Endodermal cell (in vitro differentiated cells): ENCODE results near the gene KCNIP4. TPM values are rescaled to one million over a fixed set of nuclear protein-coding genes. Genes with fewer than 3 reads are reported as not detected.
A peak's percentile ranks its signal among the peaks of the same experiment; 100 is the strongest.

Experiments used
- DNase-seq: peaks from one replicate; pipeline ENCODE4 v3.0.0-alpha.2; 2017
- H3K27ac ChIP-seq: 2 replicates; pipeline ENCODE4 v1.5.1; 2013; ENCODE audit warnings: mild to moderate bottlenecking, low read depth, low read length, moderate library complexity
- H3K27me3 ChIP-seq: 2 replicates; pipeline ENCODE4 v1.6.1; 2013; ENCODE audit warnings: mild to moderate bottlenecking, low read length, moderate library complexity; ENCODE audit not compliant: insufficient read depth, control insufficient read depth, poor library complexity, severe bottlenecking
- H3K36me3 ChIP-seq: 2 replicates; pipeline ENCODE4 v1.7.0; 2013; ENCODE audit warnings: mild to moderate bottlenecking, low read length, moderate library complexity; ENCODE audit not compliant: control insufficient read depth, insufficient read depth
- H3K4me1 ChIP-seq: one replicate; pipeline ENCODE4 v1.7.0; 2013; ENCODE audit warnings: low read length; ENCODE audit not compliant: control insufficient read depth, insufficient read depth
- H3K4me3 ChIP-seq: 2 replicates; pipeline ENCODE4 v1.5.1; 2013; ENCODE audit warnings: mild to moderate bottlenecking, low read length, moderate library complexity
- H3K9ac ChIP-seq: 2 replicates; pipeline ENCODE4 v1.6.1; 2013; ENCODE audit warnings: mild to moderate bottlenecking, low read length, moderate library complexity; ENCODE audit not compliant: poor library complexity, severe bottlenecking; ENCODE audit errors: extremely low read depth
- H3K9me3 ChIP-seq: 2 replicates; pipeline ENCODE4 v1.6.1; 2013; ENCODE audit warnings: mild to moderate bottlenecking, low read length, moderate library complexity; ENCODE audit not compliant: control insufficient read depth
- H3K27ac Mint-ChIP-seq: 2 replicates; pipeline ENCODE4 v1.8.0; 2020; ENCODE audit warnings: mixed read lengths
- H3K27me3 Mint-ChIP-seq: 2 replicates; pipeline ENCODE4 v1.8.0; 2021; ENCODE audit warnings: mild to moderate bottlenecking, mixed read lengths; ENCODE audit not compliant: insufficient read depth
- H3K36me3 Mint-ChIP-seq: 2 replicates; pipeline ENCODE4 v1.8.0; 2020; ENCODE audit warnings: low read depth, mixed read lengths
- H3K4me1 Mint-ChIP-seq: 2 replicates; pipeline ENCODE4 v1.8.0; 2020; ENCODE audit warnings: mixed read lengths
- H3K4me3 Mint-ChIP-seq: 2 replicates; pipeline ENCODE4 v1.8.0; 2020; ENCODE audit warnings: mild to moderate bottlenecking, moderate library complexity, mixed read lengths
- H3K9me3 Mint-ChIP-seq: 2 replicates; pipeline ENCODE4 v1.8.0; 2020; ENCODE audit warnings: mild to moderate bottlenecking, mixed read lengths
- WGBS, 2 experiments: methylation state at CpG; one replicate each; pipeline versions ENCODE4 v1.1.5 to v1.1.7; 2013; ENCODE audit warnings: missing lambda C conversion rate in 2 of 2, mixed read lengths in 1 of 2; ENCODE audit not compliant: insufficient coverage in 1 of 2, insufficient read length in 1 of 2; 5-methylcytosine and 5-hydroxymethylcytosine counted together
- total RNA-seq, 2 donors: library from RNA; stranded (reverse); fragmentation: NEBNext Ultra II Directional in 1 of 2; extraction: Animal tissue kit (Norgen Biotek cat#: 25700) in 1 of 2; gene quantifications; 2 replicates in 1 of 2; 3 replicates in 1 of 2; pipeline ENCODE4 v1.2.1, GENCODE V29; 2021
- TF ChIP-seq, protein P1 (sequence below): fragments of 200-600 bp; sonication (generic); conservative IDR thresholded peaks from 2 replicates; pipeline ENCODE4 v1.5.0; 2021; ENCODE audit warnings: antibody characterized with exemption, mild to moderate bottlenecking

KCNIP4 gene
- total RNA-seq, 2 donors from 2014 or later, result not detected

GRCh38 chr4:21271439-21272052, 677.0 kb downstream of the KCNIP4 start:
- no peaks in the 10 kb centered on the region for H3K4me1 Mint-ChIP-seq
- TF ChIP-seq, protein P1, sequence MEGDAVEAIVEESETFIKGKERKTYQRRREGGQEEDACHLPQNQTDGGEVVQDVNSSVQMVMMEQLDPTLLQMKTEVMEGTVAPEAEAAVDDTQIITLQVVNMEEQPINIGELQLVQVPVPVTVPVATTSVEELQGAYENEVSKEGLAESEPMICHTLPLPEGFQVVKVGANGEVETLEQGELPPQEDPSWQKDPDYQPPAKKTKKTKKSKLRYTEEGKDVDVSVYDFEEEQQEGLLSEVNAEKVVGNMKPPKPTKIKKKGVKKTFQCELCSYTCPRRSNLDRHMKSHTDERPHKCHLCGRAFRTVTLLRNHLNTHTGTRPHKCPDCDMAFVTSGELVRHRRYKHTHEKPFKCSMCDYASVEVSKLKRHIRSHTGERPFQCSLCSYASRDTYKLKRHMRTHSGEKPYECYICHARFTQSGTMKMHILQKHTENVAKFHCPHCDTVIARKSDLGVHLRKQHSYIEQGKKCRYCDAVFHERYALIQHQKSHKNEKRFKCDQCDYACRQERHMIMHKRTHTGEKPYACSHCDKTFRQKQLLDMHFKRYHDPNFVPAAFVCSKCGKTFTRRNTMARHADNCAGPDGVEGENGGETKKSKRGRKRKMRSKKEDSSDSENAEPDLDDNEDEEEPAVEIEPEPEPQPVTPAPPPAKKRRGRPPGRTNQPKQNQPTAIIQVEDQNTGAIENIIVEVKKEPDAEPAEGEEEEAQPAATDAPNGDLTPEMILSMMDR, result no peak
- Histone ChIP-seq H3K27ac (no peak overlapping the region), H3K4me3 (no peak overlapping the region), H3K36me3 (no peaks in the 10 kb centered on the region), H3K9me3 (no peaks in the 10 kb centered on the region), H3K27me3 (no peaks in the 10 kb centered on the region), H3K9ac (no peak overlapping the region), H3K4me1 (no peaks in the 10 kb centered on the region)
- no peak for DNase-seq
- peaks cover 6% of the 10 kb centered on the region for H3K27me3 Mint-ChIP-seq
- H3K9me3 Mint-ChIP-seq, result no peaks in the 10 kb centered on the region
- 96% methylated on average over 4 of the region's 4 CpGs for WGBS, 2 experiments
- H3K36me3 Mint-ChIP-seq, result no peaks in the 10 kb centered on the region
- no peak overlapping the region for H3K27ac Mint-ChIP-seq
- no peak overlapping the region for H3K4me3 Mint-ChIP-seq

GRCh38 chr4:21248331-21248730, 700.2 kb downstream of the KCNIP4 start:
- no peak overlapping the region for H3K9ac ChIP-seq
- TF ChIP-seq, protein P1, result no peak
- Mint-ChIP-seq H3K36me3 (no peaks in the 10 kb centered on the region), H3K27ac (no peak overlapping the region), H3K27me3 (no peaks in the 10 kb centered on the region), H3K4me1 (peaks cover 18% of the 10 kb centered on the region), H3K9me3 (peaks cover 2% of the 10 kb centered on the region), H3K4me3 (no peak overlapping the region)
- 92 to 93% methylated on average over 4 of the region's 4 CpGs for WGBS, 2 experiments
- H3K9me3 ChIP-seq, result no peaks in the 10 kb centered on the region
- H3K36me3 ChIP-seq, result no peaks in the 10 kb centered on the region
- no peak for DNase-seq
- no peaks in the 10 kb centered on the region for H3K27me3 ChIP-seq
- H3K27ac ChIP-seq, result no peak overlapping the region
- H3K4me3 ChIP-seq, result no peak overlapping the region
- H3K4me1 ChIP-seq, result peaks cover 8% of the 10 kb centered on the region

DNA sequence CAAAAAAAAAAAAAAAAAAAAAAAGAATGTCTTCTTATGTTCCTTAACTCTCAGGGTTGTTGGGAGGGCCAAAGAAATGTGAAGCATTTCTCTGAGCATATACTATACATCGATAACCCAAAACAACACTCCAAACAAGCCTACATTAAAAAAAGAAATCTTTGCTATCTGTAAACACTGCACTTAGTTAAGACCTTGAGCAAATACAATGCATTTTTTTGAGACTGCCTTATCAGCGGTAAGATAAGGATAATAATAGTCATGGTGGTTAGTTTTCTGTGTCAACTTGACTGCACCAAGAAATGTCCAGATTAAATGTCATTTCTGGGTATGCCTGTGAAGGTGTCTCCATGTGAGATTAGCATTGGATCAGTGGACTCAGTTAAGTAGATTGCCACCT, 706.4 kb downstream of the KCNIP4 start:
- H3K27ac ChIP-seq, result no peak overlapping the region
- no peak for DNase-seq
- H3K4me3 ChIP-seq, result peak overlapping the region; percentile 20
- Mint-ChIP-seq H3K36me3 (no peaks in the 10 kb centered on the region), H3K27me3 (no peaks in the 10 kb centered on the region), H3K4me3 (no peak overlapping the region), H3K4me1 (peaks cover 16% of the 10 kb centered on the region), H3K9me3 (peaks cover 6% of the 10 kb centered on the region), H3K27ac (no peak overlapping the region)
- H3K36me3 ChIP-seq, result no peaks in the 10 kb centered on the region
- no peak overlapping the region for H3K9ac ChIP-seq
- 93% methylated on average over 2 of the region's 2 CpGs for WGBS, 2 experiments
- H3K4me1 ChIP-seq, result peaks cover 8% of the 10 kb centered on the region
- TF ChIP-seq, protein P1, result no peak
- no peaks in the 10 kb centered on the region for H3K9me3 ChIP-seq
- H3K27me3 ChIP-seq, result no peaks in the 10 kb centered on the region
